ENCODE data around the gene SEMA3D. TPM values are rescaled to one million over a fixed set of nuclear protein-coding genes. Genes with fewer than 3 reads are reported as not detected.

SEMA3D gene
- total RNA-seq, 1 donor from 2014 or later = 0.50 TPM

DNA sequence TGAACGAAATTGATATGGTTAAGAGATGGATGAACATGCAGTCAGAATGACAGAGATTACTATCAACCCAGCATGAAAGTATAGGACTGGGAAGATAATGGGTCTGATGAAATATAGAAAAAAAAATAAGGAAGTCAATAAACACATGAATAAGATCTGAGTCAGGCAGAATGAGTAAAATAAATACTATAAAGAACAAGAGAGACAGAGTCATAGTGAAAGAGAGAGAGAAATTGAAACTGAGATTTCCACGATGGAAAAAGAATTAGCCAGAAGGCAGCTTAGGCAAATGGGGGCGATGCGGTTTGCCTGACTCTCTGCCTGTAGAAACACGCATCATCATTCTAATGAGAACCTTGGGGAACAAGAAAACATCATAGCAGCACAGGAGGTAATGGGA, 26.6 kb downstream of the SEMA3D start:
- no peaks in the 10 kb centered on the region for H3K27me3 ChIP-seq (ENCODE audit: control insufficient read depth, insufficient read depth, low read length)
- no peak for DNase-seq (ENCODE audit: low read depth)
- no peaks in the 10 kb centered on the region for H3K36me3 ChIP-seq (ENCODE audit: control insufficient read depth, insufficient read depth, low read length)
- no peak overlapping the region for H3K4me3 ChIP-seq (ENCODE audit: low read depth, low read length)
- TF ChIP-seq, protein P1, sequence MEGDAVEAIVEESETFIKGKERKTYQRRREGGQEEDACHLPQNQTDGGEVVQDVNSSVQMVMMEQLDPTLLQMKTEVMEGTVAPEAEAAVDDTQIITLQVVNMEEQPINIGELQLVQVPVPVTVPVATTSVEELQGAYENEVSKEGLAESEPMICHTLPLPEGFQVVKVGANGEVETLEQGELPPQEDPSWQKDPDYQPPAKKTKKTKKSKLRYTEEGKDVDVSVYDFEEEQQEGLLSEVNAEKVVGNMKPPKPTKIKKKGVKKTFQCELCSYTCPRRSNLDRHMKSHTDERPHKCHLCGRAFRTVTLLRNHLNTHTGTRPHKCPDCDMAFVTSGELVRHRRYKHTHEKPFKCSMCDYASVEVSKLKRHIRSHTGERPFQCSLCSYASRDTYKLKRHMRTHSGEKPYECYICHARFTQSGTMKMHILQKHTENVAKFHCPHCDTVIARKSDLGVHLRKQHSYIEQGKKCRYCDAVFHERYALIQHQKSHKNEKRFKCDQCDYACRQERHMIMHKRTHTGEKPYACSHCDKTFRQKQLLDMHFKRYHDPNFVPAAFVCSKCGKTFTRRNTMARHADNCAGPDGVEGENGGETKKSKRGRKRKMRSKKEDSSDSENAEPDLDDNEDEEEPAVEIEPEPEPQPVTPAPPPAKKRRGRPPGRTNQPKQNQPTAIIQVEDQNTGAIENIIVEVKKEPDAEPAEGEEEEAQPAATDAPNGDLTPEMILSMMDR (IDR thresholded peaks at IDR 0.05; ENCODE audit: insufficient read depth, low read length, poor library complexity, severe bottlenecking) = no peak

DNA sequence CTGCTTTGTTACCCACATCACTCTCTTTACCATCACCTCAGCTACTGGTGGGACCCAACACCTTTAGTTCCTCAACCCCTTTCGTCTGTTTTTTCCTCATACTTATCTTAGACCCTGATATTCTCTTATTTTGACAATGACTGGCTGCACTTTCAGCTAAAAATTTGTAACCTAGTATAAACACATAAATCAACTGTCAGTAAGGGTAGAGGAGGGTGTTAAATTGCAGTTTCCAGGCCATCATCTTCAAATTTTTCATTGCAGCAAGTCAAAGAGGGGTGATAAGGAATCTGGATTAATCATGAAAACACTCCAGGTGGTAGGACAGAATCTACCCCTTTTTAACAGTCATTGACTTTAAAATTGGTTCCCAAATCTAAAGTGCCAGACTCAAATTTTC, 27.9 kb downstream of the SEMA3D start:
- Histone ChIP-seq H3K36me3 (ENCODE audit: control insufficient read depth, insufficient read depth, low read length) (no peaks in the 10 kb centered on the region), H3K4me3 (ENCODE audit: low read depth, low read length) (no peak overlapping the region), H3K27me3 (ENCODE audit: control insufficient read depth, insufficient read depth, low read length) (no peaks in the 10 kb centered on the region)
- no peak for DNase-seq (ENCODE audit: low read depth)
- TF ChIP-seq, protein P1 (IDR thresholded peaks at IDR 0.05; ENCODE audit: insufficient read depth, low read length, poor library complexity, severe bottlenecking) = no peak

DNA sequence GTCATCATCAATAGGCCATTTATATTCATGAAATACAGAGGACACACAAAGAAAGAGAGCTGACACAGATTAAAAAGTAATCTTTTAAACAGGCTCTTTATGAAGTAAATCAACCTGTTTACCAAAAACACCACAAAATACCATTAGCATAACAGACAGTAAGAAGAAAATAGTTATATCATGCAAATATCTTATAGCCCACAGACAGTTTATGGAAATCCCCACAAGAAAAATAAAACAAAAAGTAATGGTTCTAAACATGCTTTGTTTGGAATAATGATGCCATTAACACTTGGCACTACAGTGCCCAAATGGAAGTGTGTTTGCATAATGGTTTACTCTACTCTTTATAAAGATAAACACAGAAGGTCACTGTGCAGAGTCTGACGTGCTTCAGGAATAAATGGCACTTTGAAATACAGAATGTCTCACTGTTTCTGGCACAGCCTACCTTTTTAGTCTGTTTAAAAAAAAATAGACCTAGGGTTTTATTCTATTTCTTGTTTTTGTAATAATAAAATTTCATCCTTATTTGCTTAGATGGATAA, 30.1 kb downstream of the SEMA3D start:
- no peaks in the 10 kb centered on the region for H3K36me3 ChIP-seq (ENCODE audit: control insufficient read depth, insufficient read depth, low read length)
- no peak for DNase-seq (ENCODE audit: low read depth)
- H3K27me3 ChIP-seq (ENCODE audit: control insufficient read depth, insufficient read depth, low read length) = no peaks in the 10 kb centered on the region
- H3K4me3 ChIP-seq (ENCODE audit: low read depth, low read length) = no peak overlapping the region
- TF ChIP-seq, protein P1 (IDR thresholded peaks at IDR 0.05; ENCODE audit: insufficient read depth, low read length, poor library complexity, severe bottlenecking) = no peak

DNA sequence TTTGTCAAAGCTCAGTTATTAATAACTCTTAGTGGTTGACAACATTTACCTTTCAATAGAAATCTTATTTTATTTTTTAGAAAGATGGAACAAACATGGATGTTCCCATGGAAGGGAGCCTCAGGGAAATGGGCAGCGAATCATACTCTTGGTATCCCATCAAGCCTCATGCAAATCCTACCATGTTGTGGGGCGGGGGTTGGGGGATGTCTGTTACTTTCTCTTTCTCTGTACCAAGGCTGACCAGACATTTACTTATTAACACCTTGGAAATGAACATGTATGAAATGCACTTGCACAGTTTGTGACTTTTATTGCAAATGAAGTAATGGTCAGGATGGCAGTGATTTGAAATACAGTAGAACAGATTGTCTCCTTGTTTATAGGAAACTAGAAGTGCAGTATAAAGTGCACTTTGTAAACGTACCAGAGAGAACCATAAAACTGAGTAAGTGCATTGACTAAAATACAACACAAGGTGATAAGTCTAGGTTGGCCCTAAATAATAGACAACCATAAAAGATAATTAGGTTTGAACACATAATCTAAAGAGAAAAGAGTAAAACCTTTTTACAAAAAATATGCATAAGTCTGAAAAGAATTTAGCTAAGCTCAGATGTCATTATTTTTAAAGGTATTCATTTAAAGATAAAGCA, 32.4 kb downstream of the SEMA3D start:
- DNase-seq (ENCODE audit: low read depth) = no peak
- TF ChIP-seq, protein P1 (IDR thresholded peaks at IDR 0.05; ENCODE audit: insufficient read depth, low read length, poor library complexity, severe bottlenecking) = no peak
- Histone ChIP-seq H3K27me3 (ENCODE audit: control insufficient read depth, insufficient read depth, low read length) (no peaks in the 10 kb centered on the region), H3K36me3 (ENCODE audit: control insufficient read depth, insufficient read depth, low read length) (no peaks in the 10 kb centered on the region), H3K4me3 (ENCODE audit: low read depth, low read length) (no peak overlapping the region)

DNA sequence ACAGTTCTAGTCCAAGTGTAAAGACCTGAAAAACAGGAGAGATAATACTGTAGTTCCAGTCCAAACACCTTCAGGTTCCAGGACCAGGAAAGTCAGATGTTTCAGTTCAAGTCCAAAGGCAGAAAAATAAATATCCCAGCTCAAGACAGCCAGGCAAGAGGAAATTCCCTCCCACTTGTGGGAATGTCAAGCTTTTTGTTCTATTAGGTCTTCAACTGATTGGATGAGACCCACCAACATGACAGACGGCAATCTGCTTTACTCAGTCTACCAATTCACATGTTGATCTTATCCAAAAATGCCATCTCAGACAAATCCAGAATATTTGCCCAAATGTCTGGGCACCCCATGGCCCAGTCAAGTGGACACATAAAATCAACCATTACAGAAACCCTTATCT, 33.1 kb downstream of the SEMA3D start:
- Histone ChIP-seq H3K36me3 (ENCODE audit: control insufficient read depth, insufficient read depth, low read length) (no peaks in the 10 kb centered on the region), H3K27me3 (ENCODE audit: control insufficient read depth, insufficient read depth, low read length) (no peaks in the 10 kb centered on the region), H3K4me3 (ENCODE audit: low read depth, low read length) (no peak overlapping the region)
- TF ChIP-seq, protein P1 (IDR thresholded peaks at IDR 0.05; ENCODE audit: insufficient read depth, low read length, poor library complexity, severe bottlenecking) = no peak
- DNase-seq (ENCODE audit: low read depth) = no peak

DNA sequence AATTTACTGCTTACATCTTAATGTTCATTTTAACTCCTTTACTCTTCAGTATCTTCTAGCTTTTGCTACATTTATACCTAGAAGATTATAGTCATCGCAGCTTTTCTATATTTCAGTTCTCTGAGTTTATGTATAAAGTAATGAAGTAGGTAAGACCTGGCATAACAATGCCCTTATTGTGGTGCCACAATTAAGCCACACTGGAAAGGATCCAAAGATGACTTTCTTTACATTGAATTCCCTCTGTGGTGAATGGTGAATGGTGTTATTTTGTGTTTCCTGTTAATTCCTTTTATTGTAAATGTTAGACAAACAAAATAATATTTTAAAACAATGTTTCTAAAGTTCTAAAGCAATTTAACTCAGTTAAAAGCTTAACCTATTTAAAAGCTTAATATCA, 36.2 kb downstream of the SEMA3D start:
- TF ChIP-seq, protein P1 (IDR thresholded peaks at IDR 0.05; ENCODE audit: insufficient read depth, low read length, poor library complexity, severe bottlenecking) = no peak
- DNase-seq (ENCODE audit: low read depth) = no peak
- H3K36me3 ChIP-seq (ENCODE audit: control insufficient read depth, insufficient read depth, low read length) = no peaks in the 10 kb centered on the region
- no peaks in the 10 kb centered on the region for H3K27me3 ChIP-seq (ENCODE audit: control insufficient read depth, insufficient read depth, low read length)
- H3K4me3 ChIP-seq (ENCODE audit: low read depth, low read length) = no peak overlapping the region

All from kidney epithelial cell (primary cell).